Adrenal gland (tissue), 12 donors: Measurements from ENCODE around the gene MAN1C1. TPM values are rescaled to one million over a fixed set of nuclear protein-coding genes. Genes with fewer than 3 reads are reported as not detected.

Experiments used
- DNase-seq, 7 donors: peaks; one replicate each; pipeline ENCODE4 v3.0.0-alpha.2; 2019 to 2020
- H3K27ac ChIP-seq, 5 donors: fragments of 200-600 bp; sonication (generic) in 4 of 5; 1 replicate in 3 of 5; 2 replicates in 2 of 5; pipeline versions ENCODE4 v1.5.1 to v1.8.0; 2016 to 2020; ENCODE audit warnings: mild to moderate bottlenecking in 1 of 5
- H3K27me3 ChIP-seq: fragments of 200-600 bp; 2 replicates; pipeline ENCODE4 v1.8.0; 2021
- H3K36me3 ChIP-seq, 2 donors: fragments of 200-600 bp; replicated peaks in 1 of 2; 1 replicate in 1 of 2; 2 replicates in 1 of 2; pipeline versions ENCODE4 v1.5.1 to v1.8.0; 2018 to 2022
- H3K4me1 ChIP-seq, 2 donors: fragments of 200-600 bp; replicated peaks in 1 of 2; 1 replicate in 1 of 2; 2 replicates in 1 of 2; pipeline versions ENCODE4 v1.5.1 to v1.8.0; 2018 to 2021
- H3K4me3 ChIP-seq, 4 donors: fragments of 200-600 bp; sonication (generic) in 3 of 4; one replicate each; pipeline ENCODE4 v1.5.1; 2016 to 2018
- H3K9me3 ChIP-seq, 3 donors: fragments of 200-600 bp; sonication (generic) in 1 of 3; replicated peaks in 1 of 3; 1 replicate in 2 of 3; 2 replicates in 1 of 3; pipeline versions ENCODE4 v1.5.1 to v1.8.0; 2016 to 2021
- CTCF ChIP-seq, 6 experiments: fragments of 450-650 bp in 4 of 6; fragments of 200-600 bp in 2 of 6; sonication (generic) in 1 of 6; IDR thresholded peaks; 1 replicate in 5 of 6; 2 replicates in 1 of 6; pipeline versions ENCODE4 v1.5.1 to v1.8.0; 2016 to 2021; ENCODE audit warnings: antibody characterized with exemption in 6 of 6, mild to moderate bottlenecking in 2 of 6, moderate library complexity in 1 of 6
- POLR2A ChIP-seq, 2 donors: fragments of 450-650 bp; IDR thresholded peaks; one replicate each; pipeline ENCODE4 v1.6.1; 2017; ENCODE audit warnings: antibody characterized with exemption in 2 of 2, mild to moderate bottlenecking in 2 of 2, moderate library complexity in 1 of 2
- WGBS, 4 donors: extraction: QIAGEN DNeasy Blood & Tissue Kit in 2 of 4; methylation state at CpG; one replicate each; pipeline versions ENCODE4 v1.1.5 to v1.1.7; 2013 to 2017; 5-methylcytosine and 5-hydroxymethylcytosine counted together
- intact Hi-C, 2 donors: fragments of 100-400 bp; cut with DNase I; formaldehyde crosslinking; loops; one replicate each; pipeline versions ENCODE4 v1.14.1 to v1.15.0; 2022 to 2023
- polyA plus RNA-seq, 3 donors: library from polyadenylated mRNA; stranded (reverse); fragments of 200-250 nt in 2 of 3; fragments of 350-450 nt in 1 of 3; fragmentation: Illumina TruSeq in 1 of 3; extraction: RNeasy Lipid Tissue Mini Kit (QIAGEN cat#74804) in 1 of 3; gene quantifications; one replicate each; pipeline ENCODE4 v1.2.3, GENCODE V29; 2013 to 2014
- total RNA-seq, 9 donors: library from RNA; depleted of rRNA in 4 of 9; stranded (reverse); fragments of >200 nt in 4 of 9; fragments of 120-200 nt in 1 of 9; fragmentation: NEBNext Ultra II Directional in 1 of 9; extraction: Animal tissue kit (Norgen Biotek cat#: 25700) in 1 of 9; gene quantifications; one replicate each; pipeline versions ENCODE4 v1.1.0 to v1.2.4, GENCODE V29; 2013 to 2023
- donor health status: healthy with polysubstance abuse.
- donor health status: Bipolar disorder and iron deficiency.
- donor health status: DM: yes; HTN: yes; CAD: no.
- donor health status: DM: no; HTN: no; CAD: no.
- donor health status: DM: no; HTN: no; CAD: no.
- donor health status: DM: yes; HTN: yes; CAD: no.

The MAN1C1 gene
- total and polyA plus RNA-seq, 12 donors: 2.7 to 58.7 (median 27.7) TPM

GRCh38 chr1:25618433-25618808 lies 1.8 kb downstream of the MAN1C1 start:
- TF ChIP-seq CTCF (IDR thresholded peaks at IDR 0.05) (no peak), POLR2A (IDR thresholded peaks at IDR 0.05) (no peak)
- no peaks in the 10 kb centered on the region for H3K27me3 ChIP-seq
- H3K27ac ChIP-seq: peak overlapping the region in 2 of 5 donors; percentile 49 to 86
- no peaks in the 10 kb centered on the region for H3K9me3 ChIP-seq
- H3K4me3 ChIP-seq: peak overlapping the region in 1 of 4 donors; percentile 99
- no peak for DNase-seq
- no peaks in the 10 kb centered on the region for H3K36me3 ChIP-seq
- WGBS, 4 donors: 67 to 82% (median 72%) methylated on average over 4 of the region's 4 CpGs
- H3K4me1 ChIP-seq: peaks cover 6 to 50% of the 10 kb centered on the region in 2 donors
- intact Hi-C loops: loop anchor here in 1 of 2 donors (5.0 kb wide), 1 partner anchor 79 kb away; no protein-coding TSS in a partner anchor

GRCh38 chr1:25619101-25619890 lies 2.7 kb downstream of the MAN1C1 start:
- TF ChIP-seq CTCF (IDR thresholded peaks at IDR 0.05) (peak; percentile 41 to 73 (median 61)), POLR2A (IDR thresholded peaks at IDR 0.05) (no peak)
- Histone ChIP-seq H3K9me3 (no peaks in the 10 kb centered on the region), H3K27ac (peak overlapping the region in 2 of 5 donors; percentile 47 to 49), H3K4me3 (peak overlapping the region in 1 of 4 donors; percentile 99), H3K27me3 (no peaks in the 10 kb centered on the region), H3K36me3 (no peaks in the 10 kb centered on the region), H3K4me1 (peaks cover 6 to 55% of the 10 kb centered on the region in 2 donors)
- WGBS, 4 donors: 45 to 56% (median 48%) methylated on average over 8 to 11 of the region's 11 CpGs
- DNase-seq: peak in 5 of 7 donors; percentile 21 to 69 (median 35)
- intact Hi-C loops: loop anchor here in 1 of 2 donors (5.0 kb wide), 1 partner anchor 78 kb away; no protein-coding TSS in a partner anchor

- Histone ChIP-seq H3K4me3 (peak overlapping the region in 1 of 4 donors; percentile 99), H3K9me3 (no peaks in the 10 kb centered on the region), H3K4me1 (peaks cover 6 to 55% of the 10 kb centered on the region in 2 donors), H3K27me3 (no peaks in the 10 kb centered on the region), H3K36me3 (no peaks in the 10 kb centered on the region), H3K27ac (peak overlapping the region in 1 of 5 donors; percentile 35)
- WGBS, 4 donors: 50 to 78% (median 67%) methylated on average over 4 of the region's 4 CpGs
- intact Hi-C loops: loop anchor here in 1 of 2 donors (10.0 kb wide), 1 partner anchor 65 kb away; no protein-coding TSS in a partner anchor
- TF ChIP-seq CTCF (IDR thresholded peaks at IDR 0.05): no peak
- no peak for TF ChIP-seq POLR2A (IDR thresholded peaks at IDR 0.05)
- no peak for DNase-seq
Measured at GRCh38 chr1:25620211-25620610, 3.6 kb downstream of the MAN1C1 start.

- Histone ChIP-seq H3K9me3 (no peaks in the 10 kb centered on the region), H3K4me1 (peaks cover 6 to 50% of the 10 kb centered on the region in 2 donors), H3K36me3 (no peaks in the 10 kb centered on the region), H3K4me3 (peak overlapping the region in 1 of 4 donors; percentile 99), H3K27me3 (no peaks in the 10 kb centered on the region), H3K27ac (peak overlapping the region in 1 of 5 donors; percentile 35)
- WGBS, 4 donors: 95 to 97% (median 96%) methylated on average over 4 of the region's 4 CpGs
- DNase-seq: peak in 1 of 7 donors; percentile 44
- intact Hi-C loops: loop anchor here in 1 of 2 donors (10.0 kb wide), 1 partner anchor 64 kb away; no protein-coding TSS in a partner anchor
- TF ChIP-seq POLR2A (IDR thresholded peaks at IDR 0.05) (no peak), CTCF (IDR thresholded peaks at IDR 0.05) (no peak)
Measured at GRCh38 chr1:25620701-25621350, 4.2 kb downstream of the MAN1C1 start.
